AG10803 (cell line): ENCODE results near the gene LPAR1.

Source experiments
- DNase-seq: peaks from one replicate; pipeline ENCODE4 v3.0.0; 2010; ENCODE audit warnings: low read depth
- H3K4me3 ChIP-seq: 2 replicates; pipeline ENCODE4 v1.5.1; 2011; ENCODE audit warnings: mild to moderate bottlenecking, low read length, control low read depth
- TF ChIP-seq, protein P1 (sequence below): conservative IDR thresholded peaks from 2 replicates; pipeline ENCODE4 v1.5.1; 2011; ENCODE audit warnings: mild to moderate bottlenecking, low read length, control low read depth, inconsistent platforms

LPAR1 gene

DNA sequence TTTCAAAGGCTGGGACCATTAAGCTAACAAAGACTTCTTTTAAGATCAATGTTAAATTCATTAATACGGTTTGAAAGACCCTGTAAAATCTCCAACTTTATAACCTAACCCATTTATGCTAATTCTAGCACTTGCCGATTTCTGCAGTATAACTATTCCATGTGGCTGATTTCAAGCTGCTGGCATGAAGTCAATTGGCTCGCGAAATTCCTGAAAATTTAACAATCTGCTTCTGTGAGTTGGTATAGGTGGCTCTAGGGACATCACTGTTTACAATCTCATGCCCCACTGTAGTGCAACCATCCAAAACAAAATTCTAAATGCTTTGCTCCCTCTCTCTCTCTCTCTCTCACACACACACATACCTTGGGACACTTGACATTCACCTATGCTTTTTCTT lies 70.2 kb downstream of the LPAR1 start:
- TF ChIP-seq, protein P1, sequence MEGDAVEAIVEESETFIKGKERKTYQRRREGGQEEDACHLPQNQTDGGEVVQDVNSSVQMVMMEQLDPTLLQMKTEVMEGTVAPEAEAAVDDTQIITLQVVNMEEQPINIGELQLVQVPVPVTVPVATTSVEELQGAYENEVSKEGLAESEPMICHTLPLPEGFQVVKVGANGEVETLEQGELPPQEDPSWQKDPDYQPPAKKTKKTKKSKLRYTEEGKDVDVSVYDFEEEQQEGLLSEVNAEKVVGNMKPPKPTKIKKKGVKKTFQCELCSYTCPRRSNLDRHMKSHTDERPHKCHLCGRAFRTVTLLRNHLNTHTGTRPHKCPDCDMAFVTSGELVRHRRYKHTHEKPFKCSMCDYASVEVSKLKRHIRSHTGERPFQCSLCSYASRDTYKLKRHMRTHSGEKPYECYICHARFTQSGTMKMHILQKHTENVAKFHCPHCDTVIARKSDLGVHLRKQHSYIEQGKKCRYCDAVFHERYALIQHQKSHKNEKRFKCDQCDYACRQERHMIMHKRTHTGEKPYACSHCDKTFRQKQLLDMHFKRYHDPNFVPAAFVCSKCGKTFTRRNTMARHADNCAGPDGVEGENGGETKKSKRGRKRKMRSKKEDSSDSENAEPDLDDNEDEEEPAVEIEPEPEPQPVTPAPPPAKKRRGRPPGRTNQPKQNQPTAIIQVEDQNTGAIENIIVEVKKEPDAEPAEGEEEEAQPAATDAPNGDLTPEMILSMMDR: no peak
- no peak for DNase-seq
- no peak overlapping the region for H3K4me3 ChIP-seq

DNA sequence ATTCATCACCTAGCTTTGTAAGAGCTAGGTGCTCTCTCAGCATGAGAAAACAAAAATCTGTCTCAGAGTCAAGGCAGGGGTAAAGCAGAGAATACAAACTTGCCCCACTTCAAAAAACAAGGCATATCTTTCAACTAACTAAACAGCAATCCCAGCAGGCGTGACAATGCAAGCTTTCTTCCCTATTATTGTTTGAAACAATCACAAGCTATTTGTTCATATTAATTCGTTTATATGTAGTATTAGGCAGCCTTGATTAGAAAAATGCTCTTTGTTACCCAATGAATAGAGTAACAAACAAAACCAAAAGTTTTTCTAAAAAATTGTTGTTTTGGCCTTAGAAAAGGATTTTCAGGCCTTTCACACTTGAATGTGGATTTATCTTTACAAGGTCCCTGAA lies 71.1 kb downstream of the LPAR1 start:
- TF ChIP-seq, protein P1: no peak
- DNase-seq: no peak
- no peak overlapping the region for H3K4me3 ChIP-seq

- DNase-seq: no peak
- TF ChIP-seq, protein P1: no peak
- H3K4me3 ChIP-seq: no peak overlapping the region
Observed at GRCh38 chr9:110960288-110960687, 78.0 kb downstream of the LPAR1 start.

GRCh38 chr9:110958847-110959246 lies 79.4 kb downstream of the LPAR1 start:
- DNase-seq: no peak
- TF ChIP-seq, protein P1: no peak
- H3K4me3 ChIP-seq: no peak overlapping the region

GRCh38 chr9:110954822-110955291 lies 83.4 kb downstream of the LPAR1 start:
- no peak overlapping the region for H3K4me3 ChIP-seq
- DNase-seq: peak; percentile 37
- TF ChIP-seq, protein P1: no peak

- H3K4me3 ChIP-seq: no peak overlapping the region
- DNase-seq: no peak
- TF ChIP-seq, protein P1: no peak
Observed at GRCh38 chr9:110952540-110952859, 85.8 kb downstream of the LPAR1 start.

DNA sequence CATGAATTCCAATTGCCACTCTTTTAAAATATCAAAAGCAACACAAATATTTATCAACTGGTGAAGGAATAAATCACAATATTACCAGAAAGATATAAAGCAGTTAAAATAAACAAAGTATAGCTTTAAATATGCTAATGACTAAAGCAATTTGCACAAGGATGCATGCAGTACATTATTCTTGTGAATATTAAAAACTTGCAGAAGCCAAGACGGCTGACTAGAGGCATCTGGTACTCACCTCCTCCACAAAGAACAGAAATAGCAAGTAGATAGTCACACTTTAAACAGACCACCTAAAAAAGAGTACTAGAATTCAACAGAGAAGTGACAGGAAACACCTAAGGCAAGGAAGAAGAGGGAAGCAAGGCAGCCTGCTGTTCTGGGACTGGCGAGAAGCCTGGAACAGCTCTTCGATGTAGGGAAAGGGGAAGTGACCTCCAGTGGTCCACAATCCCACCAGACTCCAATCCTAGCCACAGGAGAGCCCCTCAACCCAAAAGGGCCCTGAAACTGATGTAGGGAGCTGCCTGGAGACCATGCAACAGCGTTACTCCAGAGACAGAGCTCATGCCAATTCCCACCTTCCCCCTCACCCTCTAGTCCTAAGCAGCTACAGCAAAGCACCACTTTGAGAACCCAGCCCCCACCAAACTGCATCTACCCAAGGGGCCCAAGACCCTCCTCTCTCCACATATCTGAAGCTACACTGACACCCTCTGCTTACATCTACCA lies 86.3 kb downstream of the LPAR1 start:
- H3K4me3 ChIP-seq: no peak overlapping the region
- DNase-seq: no peak
- TF ChIP-seq, protein P1: no peak
